ENCODE measurements around the gene INSR. TPM values are rescaled to one million over a fixed set of nuclear protein-coding genes. Genes with fewer than 3 reads are reported as not detected.

Gene INSR
- total RNA-seq, 4 donors from 2014 or later = 70.7 to 165 (median 89.2) TPM

- TF ChIP-seq CTCF (IDR thresholded peaks at IDR 0.05) = no peak
- no peak for TF ChIP-seq POLR2A (IDR thresholded peaks at IDR 0.05)
- WGBS, 2 donors = 77 to 86% methylated on average over 10 of the region's 10 CpGs
- no peak overlapping the region for H3K4me3 ChIP-seq (ENCODE audit: low read depth, poor library complexity, severe bottlenecking)
- DNase-seq (ENCODE audit: low spot score in 2 of 2) = no peak
- intact Hi-C loops (cut with DNase I; ENCODE audit: low total_unique reads) = no loop called here
These were observed 13.1 kb downstream of the INSR start for GRCh38 chr19:7280940-7281666.

GRCh38 chr19:7272856-7273578 lies 21.2 kb downstream of the INSR start:
- intact Hi-C loops (cut with DNase I; ENCODE audit: low total_unique reads) = no loop called here
- WGBS, 2 donors = 58 to 60% methylated on average over 5 of the region's 5 CpGs
- TF ChIP-seq POLR2A (IDR thresholded peaks at IDR 0.05) (no peak), CTCF (IDR thresholded peaks at IDR 0.05) (no peak)

GRCh38 chr19:7268705-7269098 lies 25.5 kb downstream of the INSR start:
- intact Hi-C loops (cut with DNase I; ENCODE audit: low total_unique reads) = no loop called here
- WGBS, 2 donors = 84 to 90% methylated on average over 5 of the region's 5 CpGs
- no peak overlapping the region for H3K4me3 ChIP-seq (ENCODE audit: low read depth, poor library complexity, severe bottlenecking)
- TF ChIP-seq POLR2A (IDR thresholded peaks at IDR 0.05) (no peak), CTCF (IDR thresholded peaks at IDR 0.05) (no peak)
- no peak for DNase-seq (ENCODE audit: low spot score in 2 of 2)

More at GRCh38 chr19:7272856-7273578, 21.2 kb downstream of the INSR start:
- no peak overlapping the region for H3K4me3 ChIP-seq (ENCODE audit: low read depth, poor library complexity, severe bottlenecking)
- DNase-seq (ENCODE audit: low spot score in 2 of 2) = no peak

- intact Hi-C loops (cut with DNase I; ENCODE audit: low total_unique reads) = no loop called here
- 77% methylated on average over 22 of the region's 22 CpGs for WGBS, 2 donors
- no peak for TF ChIP-seq CTCF (IDR thresholded peaks at IDR 0.05)
- no peak for DNase-seq (ENCODE audit: low spot score in 2 of 2)
- H3K4me3 ChIP-seq (ENCODE audit: low read depth, poor library complexity, severe bottlenecking) = no peak overlapping the region
These were observed 26.2 kb downstream of the INSR start for GRCh38 chr19:7267792-7268704.

- DNase-seq (ENCODE audit: low spot score in 2 of 2) = no peak
- H3K4me3 ChIP-seq (ENCODE audit: low read depth, poor library complexity, severe bottlenecking) = no peak overlapping the region
- WGBS, 2 donors = 91 to 94% methylated on average over 7 of the region's 7 CpGs
- intact Hi-C loops (cut with DNase I; ENCODE audit: low total_unique reads) = no loop called here
- TF ChIP-seq CTCF (IDR thresholded peaks at IDR 0.05) = no peak
- no peak for TF ChIP-seq POLR2A (IDR thresholded peaks at IDR 0.05)
These were observed 27.4 kb downstream of the INSR start for GRCh38 chr19:7266832-7267231.
